ENCODE measurements around the gene AP5B1.

The AP5B1 gene

GRCh38 chr11:65780770-65781151 lies at the start of gene AP5B1:
Gene AP5B1 (minus strand): TSS chr11:65780976. CDS start chr11:65780591, 385 bp downstream.
- peak; percentile 38 for DNase-seq (ENCODE audit: low read depth, low spot score)

GRCh38 chr11:65829459-65829858 lies 48.7 kb upstream of the AP5B1 start:
- DNase-seq (ENCODE audit: low read depth, low spot score) = no peak

GRCh38 chr11:65826984-65827735 lies 46.4 kb upstream of the AP5B1 start:
- no peak for DNase-seq (ENCODE audit: low read depth, low spot score)

- no peak for DNase-seq (ENCODE audit: low read depth, low spot score)
Observed at GRCh38 chr11:65822776-65823528, 42.2 kb upstream of the AP5B1 start.

GRCh38 chr11:65821107-65821506 lies 40.3 kb upstream of the AP5B1 start:
- DNase-seq (ENCODE audit: low read depth, low spot score) = no peak

- DNase-seq (ENCODE audit: low read depth, low spot score) = peak; percentile 92
Observed at GRCh38 chr11:65817835-65818680, 37.3 kb upstream of the AP5B1 start.

- DNase-seq (ENCODE audit: low read depth, low spot score) = no peak
Observed at GRCh38 chr11:65817312-65817834, 36.6 kb upstream of the AP5B1 start.

GRCh38 chr11:65816696-65817095 lies 35.9 kb upstream of the AP5B1 start:
- DNase-seq (ENCODE audit: low read depth, low spot score) = no peak

- no peak for DNase-seq (ENCODE audit: low read depth, low spot score)
Observed at GRCh38 chr11:65814986-65815565, 34.3 kb upstream of the AP5B1 start.

GRCh38 chr11:65814131-65814985 lies 33.6 kb upstream of the AP5B1 start:
- DNase-seq (ENCODE audit: low read depth, low spot score) = no peak

- DNase-seq (ENCODE audit: low read depth, low spot score) = no peak
Observed at GRCh38 chr11:65811764-65812475, 31.1 kb upstream of the AP5B1 start.

GRCh38 chr11:65810046-65810868 lies 29.5 kb upstream of the AP5B1 start:
- no peak for DNase-seq (ENCODE audit: low read depth, low spot score)

- DNase-seq (ENCODE audit: low read depth, low spot score) = no peak
Observed at GRCh38 chr11:65809496-65809895, 28.7 kb upstream of the AP5B1 start.

GRCh38 chr11:65808744-65809341 lies 28.1 kb upstream of the AP5B1 start:
- no peak for DNase-seq (ENCODE audit: low read depth, low spot score)

GRCh38 chr11:65806979-65807378 lies 26.2 kb upstream of the AP5B1 start:
- DNase-seq (ENCODE audit: low read depth, low spot score) = no peak

GRCh38 chr11:65803797-65804492 lies 23.2 kb upstream of the AP5B1 start:
- no peak for DNase-seq (ENCODE audit: low read depth, low spot score)

GRCh38 chr11:65802841-65803240 lies 22.1 kb upstream of the AP5B1 start:
- DNase-seq (ENCODE audit: low read depth, low spot score) = no peak
